GM12892 (cell line): ENCODE data around the gene MYBPC1.

ENCODE experiments used
- POLR2A ChIP-seq: IDR thresholded peaks from 2 replicates; pipeline ENCODE4 v1.6.1; 2011; ENCODE audit warnings: low read depth, low read length, control low read depth
- POLR2AphosphoS5 ChIP-seq: IDR thresholded peaks from 2 replicates; pipeline ENCODE4 v1.6.1; 2011; ENCODE audit warnings: low read depth, low read length, control low read depth
- TAF1 ChIP-seq: IDR thresholded peaks from 2 replicates; pipeline ENCODE4 v1.6.1; 2011; ENCODE audit warnings: low read depth, mild to moderate bottlenecking, control low read depth, low read length, borderline replicate concordance

- TF ChIP-seq POLR2A (no peak), POLR2AphosphoS5 (no peak), TAF1 (no peak)
Measured at GRCh38 chr12:101680240-101680639, 85.5 kb downstream of the MYBPC1 start.
